ENCODE results near the gene SLITRK2. TPM values are rescaled to one million over a fixed set of nuclear protein-coding genes. Genes with fewer than 3 reads are reported as not detected.
A peak's percentile ranks its signal among the peaks of the same experiment; 100 is the strongest.

The SLITRK2 gene
- total and polyA plus RNA-seq, 8 donors: 0.61 to 7.2 (median 4.4) TPM

- H3K27ac ChIP-seq: no peak overlapping the region
- no peaks in the 10 kb centered on the region for H3K9me3 ChIP-seq
- ATAC-seq (no peak), DNase-seq (no peak)
- H3K4me1 ChIP-seq: no peaks in the 10 kb centered on the region
- H3K4me3 ChIP-seq: no peak overlapping the region
- TF ChIP-seq CTCF (IDR thresholded peaks at IDR 0.05): no peak
- H3K27me3 ChIP-seq: no peaks in the 10 kb centered on the region
- intact Hi-C loops (cut with DNase I): no loop called here
- H3K36me3 ChIP-seq: no peaks in the 10 kb centered on the region
Measured at GRCh38 chrX:145848857-145849256, 31.2 kb downstream of the SLITRK2 start.

- intact Hi-C loops (cut with DNase I): no loop called here
- no peak for ATAC-seq
- Histone ChIP-seq H3K27ac (no peak overlapping the region), H3K36me3 (no peaks in the 10 kb centered on the region), H3K4me3 (no peak overlapping the region), H3K4me1 (no peaks in the 10 kb centered on the region), H3K27me3 (no peaks in the 10 kb centered on the region), H3K9me3 (no peaks in the 10 kb centered on the region)
- no peak for DNase-seq
- TF ChIP-seq CTCF (IDR thresholded peaks at IDR 0.05): no peak
Measured at GRCh38 chrX:145853181-145853580, 35.6 kb downstream of the SLITRK2 start.

- H3K36me3 ChIP-seq: no peaks in the 10 kb centered on the region
- ATAC-seq (no peak), DNase-seq (no peak)
- no peak for TF ChIP-seq CTCF (IDR thresholded peaks at IDR 0.05)
- H3K27me3 ChIP-seq: no peaks in the 10 kb centered on the region
- H3K27ac ChIP-seq: no peak overlapping the region
- H3K4me1 ChIP-seq: no peaks in the 10 kb centered on the region
- intact Hi-C loops (cut with DNase I): no loop called here
- H3K4me3 ChIP-seq: no peak overlapping the region
- no peaks in the 10 kb centered on the region for H3K9me3 ChIP-seq
Measured at GRCh38 chrX:145856181-145856580, 38.6 kb downstream of the SLITRK2 start.

- ATAC-seq (no peak), DNase-seq (no peak)
- Histone ChIP-seq H3K4me3 (no peak overlapping the region), H3K36me3 (no peaks in the 10 kb centered on the region), H3K27ac (no peak overlapping the region), H3K9me3 (no peaks in the 10 kb centered on the region), H3K4me1 (no peaks in the 10 kb centered on the region), H3K27me3 (no peaks in the 10 kb centered on the region)
- TF ChIP-seq CTCF (IDR thresholded peaks at IDR 0.05): no peak
- intact Hi-C loops (cut with DNase I): no loop called here
Measured at GRCh38 chrX:145861818-145862217, 44.2 kb downstream of the SLITRK2 start.

- DNase-seq: peak in 1 of 4 donors; percentile 19
- no peaks in the 10 kb centered on the region for H3K4me1 ChIP-seq
- TF ChIP-seq CTCF (IDR thresholded peaks at IDR 0.05): no peak
- H3K9me3 ChIP-seq: peaks cover 0 to 3% of the 10 kb centered on the region in 2 donors
- no peak overlapping the region for H3K27ac ChIP-seq
- no peak for ATAC-seq
- no peaks in the 10 kb centered on the region for H3K27me3 ChIP-seq
- no peaks in the 10 kb centered on the region for H3K36me3 ChIP-seq
- no peak overlapping the region for H3K4me3 ChIP-seq
- intact Hi-C loops (cut with DNase I): no loop called here
Measured at GRCh38 chrX:145865082-145865481, 47.5 kb downstream of the SLITRK2 start.

Measured in left lung (tissue), 10 donors.